ENCODE measurements around the gene SLC7A6.

The SLC7A6 gene

GRCh38 chr16:68348639-68349445 lies 84.5 kb downstream of the SLC7A6 start:
- DNase-seq: no peak

- no peak for DNase-seq
These were observed 85.6 kb downstream of the SLC7A6 start for GRCh38 chr16:68349838-68350410.

GRCh38 chr16:68350813-68351350 lies 86.6 kb downstream of the SLC7A6 start:
- DNase-seq: no peak
